Stromal cell of bone marrow (primary cell): Measurements from ENCODE around the gene TMED5.
A peak's percentile ranks its signal among the peaks of the same experiment; 100 is the strongest.
"Not testable (repeated sequence)": the region's sequence is repeated elsewhere in the genome, so short reads cannot be mapped to it uniquely, and the experiment has no call there.

Experiments
- DNase-seq: peaks from one replicate; pipeline ENCODE4 v3.0.0-alpha.2; 2012; ENCODE audit warnings: low read depth

TMED5 gene

GRCh38 chr1:93171549-93172034 is 8.6 kb downstream of the TMED5 start:
- no peak for DNase-seq

- not testable (repeated sequence) for DNase-seq
Measured at GRCh38 chr1:93170141-93170678, 10.0 kb downstream of the TMED5 start.

- no peak for DNase-seq
Measured at GRCh38 chr1:93167006-93167405, 13.2 kb downstream of the TMED5 start.

GRCh38 chr1:93165895-93166294 is 14.3 kb downstream of the TMED5 start:
- DNase-seq = not testable (repeated sequence)

- no peak for DNase-seq
Measured at GRCh38 chr1:93164816-93165215, 15.4 kb downstream of the TMED5 start.

- DNase-seq = not testable (repeated sequence)
Measured at GRCh38 chr1:93163314-93163713, 16.9 kb downstream of the TMED5 start.

GRCh38 chr1:93159337-93159736 is 20.9 kb downstream of the TMED5 start:
- no peak for DNase-seq

GRCh38 chr1:93155335-93155734 is 24.9 kb downstream of the TMED5 start:
- no peak for DNase-seq

GRCh38 chr1:93154898-93155297 is 25.3 kb downstream of the TMED5 start:
- no peak for DNase-seq

- no peak for DNase-seq
Measured at GRCh38 chr1:93152835-93153234, 27.4 kb downstream of the TMED5 start.

GRCh38 chr1:93151474-93151873 is 28.7 kb downstream of the TMED5 start:
- no peak for DNase-seq

GRCh38 chr1:93150729-93151128 is 29.5 kb downstream of the TMED5 start:
- DNase-seq = no peak

- peak; percentile 29 for DNase-seq
Measured at GRCh38 chr1:93148001-93148400, 32.2 kb downstream of the TMED5 start.

- DNase-seq = no peak
Measured at GRCh38 chr1:93143769-93144168, 36.4 kb downstream of the TMED5 start.

GRCh38 chr1:93143136-93143535 is 37.1 kb downstream of the TMED5 start:
- DNase-seq = no peak

GRCh38 chr1:93142161-93142560 is 38.1 kb downstream of the TMED5 start:
- no peak for DNase-seq

- no peak for DNase-seq
Measured at GRCh38 chr1:93140106-93140505, 40.1 kb downstream of the TMED5 start.

GRCh38 chr1:93137604-93138292 is 42.5 kb downstream of the TMED5 start:
- DNase-seq = no peak

GRCh38 chr1:93136445-93136844 is 43.8 kb downstream of the TMED5 start:
- no peak for DNase-seq

- no peak for DNase-seq
Measured at GRCh38 chr1:93132638-93133037, 47.6 kb downstream of the TMED5 start.

- no peak for DNase-seq
Measured at GRCh38 chr1:93129507-93130099, 50.6 kb downstream of the TMED5 start.

- no peak for DNase-seq
Measured at GRCh38 chr1:93124556-93125355, 55.5 kb downstream of the TMED5 start.
